Keratinocyte (primary cell): Measurements from ENCODE around the gene FOXJ1. TPM values are rescaled to one million over a fixed set of nuclear protein-coding genes. Genes with fewer than 3 reads are reported as not detected.

Source experiments
- DNase-seq: peaks from one replicate; pipeline ENCODE4 v3.0.0-alpha.2; 2011; ENCODE audit warnings: low read depth, missing footprints, low spot score
- FAIRE-seq: peaks from 2 replicates; lab custom pipeline; 2011; peaks lifted over from hg19 to GRCh38; lab: Jason Lieb, UNC
- H2AFZ ChIP-seq: 2 replicates; pipeline ENCODE4 v1.6.0; 2012; ENCODE audit warnings: low read length, control low read depth, inconsistent platforms; ENCODE audit not compliant: control insufficient read depth
- H3K27ac ChIP-seq: 2 replicates; pipeline ENCODE4 v1.5.1; 2011; ENCODE audit warnings: low read length; ENCODE audit not compliant: control insufficient read depth, insufficient read depth
- H3K27me3 ChIP-seq: 3 replicates; pipeline ENCODE4 v1.6.0; 2011; ENCODE audit warnings: low read length; ENCODE audit not compliant: control insufficient read depth, insufficient read depth; ENCODE audit errors: extremely low read depth
- H3K36me3 ChIP-seq, 2 experiments: 2 replicates in 1 of 2; 3 replicates in 1 of 2; pipeline ENCODE4 v1.5.1; 2011; ENCODE audit warnings: low read length in 2 of 2, mild to moderate bottlenecking in 1 of 2; ENCODE audit not compliant: control insufficient read depth in 2 of 2, insufficient read depth in 2 of 2; ENCODE audit errors: extremely low read depth in 1 of 2
- H3K4me1 ChIP-seq: 3 replicates; pipeline ENCODE4 v1.5.1; 2011; ENCODE audit warnings: low read length; ENCODE audit not compliant: control insufficient read depth, insufficient read depth; ENCODE audit errors: extremely low read depth
- H3K4me2 ChIP-seq: 3 replicates; pipeline ENCODE4 v1.6.0; 2011; ENCODE audit warnings: low read depth, low read length; ENCODE audit not compliant: control insufficient read depth, insufficient read depth; ENCODE audit errors: extremely low read depth
- H3K4me3 ChIP-seq, 3 experiments: fragments of 200-600 bp in 1 of 3; sonication (generic) in 1 of 3; 2 replicates in 2 of 3; 3 replicates in 1 of 3; pipeline ENCODE4 v1.5.1; 2011 to 2016; ENCODE audit warnings: low read length in 3 of 3, mild to moderate bottlenecking in 3 of 3, control low read depth in 2 of 3, inconsistent platforms in 1 of 3, low read depth in 1 of 3, mixed read lengths in 1 of 3, mixed run types in 1 of 3, moderate library complexity in 1 of 3; ENCODE audit not compliant: control insufficient read depth in 2 of 3, insufficient read depth in 2 of 3; ENCODE audit errors: extremely low read depth in 1 of 3
- H3K79me2 ChIP-seq: 2 replicates; pipeline ENCODE4 v1.6.0; 2012; ENCODE audit warnings: low read length; ENCODE audit not compliant: control insufficient read depth, insufficient read depth
- H3K9ac ChIP-seq: 3 replicates; pipeline ENCODE4 v1.6.0; 2011; ENCODE audit warnings: low read length; ENCODE audit not compliant: control insufficient read depth, insufficient read depth; ENCODE audit errors: extremely low read depth
- H3K9me1 ChIP-seq: 3 replicates; pipeline ENCODE4 v1.6.0; 2011; ENCODE audit warnings: low read length; ENCODE audit not compliant: control insufficient read depth, insufficient read depth; ENCODE audit errors: extremely low read depth
- H3K9me3 ChIP-seq: 2 replicates; pipeline ENCODE4 v1.5.1; 2012; ENCODE audit warnings: low read depth, low read length; ENCODE audit not compliant: control insufficient read depth
- H4K20me1 ChIP-seq: 3 replicates; pipeline ENCODE4 v1.6.0; 2011; ENCODE audit warnings: low read length; ENCODE audit not compliant: control insufficient read depth, insufficient read depth; ENCODE audit errors: extremely low read depth
- CTCF ChIP-seq, 3 experiments: IDR thresholded peaks in 1 of 3; conservative IDR thresholded peaks in 1 of 3; optimal IDR thresholded peaks in 1 of 3; 2 replicates in 2 of 3; 3 replicates in 1 of 3; pipeline versions ENCODE3 to v1.5.1; 2011; ENCODE audit warnings: low read length in 3 of 3, mild to moderate bottlenecking in 3 of 3, moderate library complexity in 2 of 3, control low read depth in 1 of 3, inconsistent platforms in 1 of 3; ENCODE audit not compliant: insufficient read depth in 2 of 3; ENCODE audit errors: extremely low read depth in 1 of 3
- EZH2 ChIP-seq: IDR thresholded peaks from one replicate; pipeline ENCODE4 v1.6.1; 2012; ENCODE audit warnings: inconsistent platforms, mild to moderate bottlenecking, low read length, moderate library complexity
- dilution Hi-C: fragments of 300-500 bp; cut with MboI; formaldehyde crosslinking; loops from one replicate; pipeline ENCODE4 v1.7.0; 2020; ENCODE audit warnings: low sequenced_read_pairs; ENCODE audit not compliant: extremely low pct_ligation_motif_present
- polyA plus RNA-seq, 5 experiments: library from polyadenylated mRNA; depleted of rRNA in 3 of 5; stranded (reverse) in 3 of 5; stranded (forward) in 1 of 5; unstranded in 1 of 5; fragments of >200 nt; gene quantifications; 1 replicate in 1 of 5; 2 replicates in 3 of 5; 3 replicates in 1 of 5; pipeline versions ENCODE4 v1.2.1 to v1.2.3, GENCODE V29; 2011 to 2012; ENCODE audit warnings: missing spikeins in 2 of 5, low read depth in 1 of 5, low replicate concordance in 1 of 5

FOXJ1 gene
- polyA plus RNA-seq, 1 donor (not counting 4 experiments of a cell fraction or from before 2014, with no cell fraction given), result 0.03 TPM

- dilution Hi-C loops, result no loop called here
These were observed 8.2 kb upstream of the FOXJ1 start for GRCh38 chr17:76149214-76149613.

GRCh38 chr17:76148015-76148326 lies 6.9 kb upstream of the FOXJ1 start:
- H3K4me3 ChIP-seq, result no peak overlapping the region
- no peaks in the 10 kb centered on the region for H3K9me3 ChIP-seq
- no peak overlapping the region for H3K4me2 ChIP-seq
- H3K79me2 ChIP-seq, result no peaks in the 10 kb centered on the region
- H3K27ac ChIP-seq, result no peak overlapping the region
- no peak overlapping the region for H2AFZ ChIP-seq
- FAIRE-seq, result no peak
- no peaks in the 10 kb centered on the region for H3K4me1 ChIP-seq
- no peak overlapping the region for H3K9ac ChIP-seq
- H3K36me3 ChIP-seq, result no peaks in the 10 kb centered on the region
- no peak for DNase-seq
- dilution Hi-C loops, result no loop called here
- peaks cover 8% of the 10 kb centered on the region for H3K27me3 ChIP-seq
- no peaks in the 10 kb centered on the region for H3K9me1 ChIP-seq
- TF ChIP-seq EZH2 (no peak), CTCF (optimal IDR thresholded peaks at IDR 0.05 in 1 of 3, IDR thresholded peaks at IDR 0.05 in 1 of 3, conservative IDR thresholded peaks at IDR 0.05 in 1 of 3; ENCODE audit: extremely low read depth in 1 of 3, insufficient read depth in 2 of 3, low read length in 3 of 3) (no peak)
- H4K20me1 ChIP-seq, result no peaks in the 10 kb centered on the region

More at GRCh38 chr17:76149214-76149613, 8.2 kb upstream of the FOXJ1 start:
- no peak for TF ChIP-seq CTCF (optimal IDR thresholded peaks at IDR 0.05 in 1 of 3, IDR thresholded peaks at IDR 0.05 in 1 of 3, conservative IDR thresholded peaks at IDR 0.05 in 1 of 3; ENCODE audit: extremely low read depth in 1 of 3, insufficient read depth in 2 of 3, low read length in 3 of 3)
- H3K9me3 ChIP-seq, result no peaks in the 10 kb centered on the region
- no peak overlapping the region for H3K4me2 ChIP-seq
- H3K9ac ChIP-seq, result no peak overlapping the region
- H3K27me3 ChIP-seq, result peaks cover 8% of the 10 kb centered on the region
- no peak for DNase-seq
- no peak overlapping the region for H3K27ac ChIP-seq
- H3K4me3 ChIP-seq, result no peak overlapping the region
- H3K4me1 ChIP-seq, result no peaks in the 10 kb centered on the region
- H3K79me2 ChIP-seq, result no peaks in the 10 kb centered on the region
- H3K9me1 ChIP-seq, result no peaks in the 10 kb centered on the region
- no peak for FAIRE-seq
- H2AFZ ChIP-seq, result no peak overlapping the region
- no peaks in the 10 kb centered on the region for H3K36me3 ChIP-seq
- H4K20me1 ChIP-seq, result no peaks in the 10 kb centered on the region
